GM21717 (cell line): ENCODE results near the gene PLEKHA7.

Source experiments
- ATAC-seq: cut with Tn5 transposase; IDR thresholded peaks from one replicate; pipeline ENCODE4 v1.9.1; 2021; ENCODE audit warnings: mild to moderate bottlenecking, moderate library complexity; ENCODE audit not compliant: unreplicated experiment

PLEKHA7 gene

DNA sequence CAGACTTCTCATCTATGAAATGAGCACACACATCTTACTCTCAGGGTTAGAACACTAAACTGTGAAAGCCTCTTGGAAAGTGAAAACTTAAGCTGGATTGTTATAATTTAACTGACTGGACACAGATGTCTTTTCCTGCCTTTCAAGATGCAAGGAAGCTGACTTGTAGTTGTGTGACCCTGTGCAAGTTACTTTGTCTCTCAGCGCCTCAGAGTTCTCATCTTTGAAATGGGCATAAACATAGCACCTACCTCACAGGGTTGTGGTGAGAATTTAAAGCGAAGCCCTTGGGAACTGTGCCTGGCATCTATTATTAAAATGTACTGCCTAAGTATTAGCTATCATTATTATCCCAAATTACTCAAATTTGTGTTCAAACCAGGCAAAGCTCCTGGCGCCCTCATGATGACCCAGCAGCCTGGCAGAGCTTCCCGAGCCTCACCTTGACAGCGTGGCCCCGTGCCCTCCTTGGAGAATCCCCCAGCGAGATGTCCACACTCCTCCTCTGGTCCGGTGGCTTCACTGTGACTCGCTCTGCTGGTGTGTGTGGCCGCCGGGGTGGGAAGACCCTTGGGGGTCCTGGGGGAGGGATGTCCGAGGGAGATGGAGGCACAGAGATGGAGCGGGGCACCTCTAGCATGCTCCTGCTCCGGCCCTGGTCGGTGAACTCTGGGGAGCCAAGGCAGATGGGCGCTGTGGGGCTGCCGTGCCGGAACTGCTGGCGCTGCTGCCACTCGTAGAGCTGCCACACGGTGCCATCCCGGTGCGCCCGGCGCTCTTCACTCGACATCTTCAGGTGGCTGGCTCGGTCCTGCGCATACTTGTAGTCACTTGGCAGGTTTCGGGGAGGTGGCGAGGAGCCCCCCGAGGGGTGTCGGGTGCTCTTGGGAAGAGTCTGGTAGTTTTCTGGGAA is 197.6 kb downstream of the PLEKHA7 start:
- no peak for ATAC-seq

GRCh38 chr11:16815047-16815767 is 199.0 kb downstream of the PLEKHA7 start:
- no peak for ATAC-seq

DNA sequence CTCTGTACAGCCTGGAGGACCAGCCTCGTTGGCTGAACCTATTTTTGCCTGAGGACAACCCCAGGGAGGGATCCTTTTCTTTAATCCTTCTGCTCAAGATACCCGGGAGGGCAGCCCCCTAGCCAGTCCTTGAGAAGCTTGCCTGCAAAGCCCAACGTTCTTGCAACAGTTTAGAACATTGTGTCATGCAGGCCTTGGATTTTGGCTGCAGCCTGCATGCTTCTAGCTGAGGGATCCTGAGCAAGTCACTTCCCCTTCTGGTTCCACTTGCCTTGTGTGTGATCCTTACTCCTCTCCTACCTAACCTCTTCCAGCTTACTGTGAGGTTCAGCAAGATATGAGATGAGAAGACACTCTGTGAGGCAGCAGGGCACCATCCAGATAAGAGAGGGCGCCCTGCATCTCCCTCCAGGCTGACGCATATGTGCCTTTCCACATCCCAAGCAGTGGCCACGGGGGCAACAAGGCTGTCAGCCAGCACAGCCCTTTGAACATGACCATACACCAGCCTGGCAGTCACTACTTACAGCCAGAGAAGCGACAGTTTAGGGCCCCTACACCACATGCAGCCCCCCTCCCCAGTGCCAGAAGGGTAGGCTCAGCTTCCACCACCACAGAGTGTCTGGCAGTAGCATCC is 199.7 kb downstream of the PLEKHA7 start:
- no peak for ATAC-seq

- ATAC-seq = no peak
Measured at GRCh38 chr11:16813126-16813525, 201.1 kb downstream of the PLEKHA7 start.

DNA sequence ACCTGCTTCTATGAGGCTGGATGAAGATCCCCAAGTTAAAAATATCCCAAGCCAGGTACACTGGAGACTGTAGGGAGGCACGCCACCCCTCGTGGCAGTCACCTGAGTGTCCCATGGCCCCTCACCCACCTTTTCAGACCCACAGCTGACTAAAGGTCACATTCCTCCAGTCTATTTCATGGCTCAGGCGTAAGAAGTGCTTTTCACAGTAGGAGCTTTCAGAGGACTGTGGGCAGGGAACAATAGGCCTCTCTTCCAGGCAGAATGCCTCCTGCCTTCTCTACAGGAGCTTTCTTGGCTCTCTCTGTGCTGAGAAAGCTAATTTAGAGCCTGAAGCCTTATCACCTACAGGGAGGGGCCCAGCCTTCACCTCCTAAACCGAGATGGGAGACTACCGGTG is 201.9 kb downstream of the PLEKHA7 start:
- ATAC-seq = no peak

DNA sequence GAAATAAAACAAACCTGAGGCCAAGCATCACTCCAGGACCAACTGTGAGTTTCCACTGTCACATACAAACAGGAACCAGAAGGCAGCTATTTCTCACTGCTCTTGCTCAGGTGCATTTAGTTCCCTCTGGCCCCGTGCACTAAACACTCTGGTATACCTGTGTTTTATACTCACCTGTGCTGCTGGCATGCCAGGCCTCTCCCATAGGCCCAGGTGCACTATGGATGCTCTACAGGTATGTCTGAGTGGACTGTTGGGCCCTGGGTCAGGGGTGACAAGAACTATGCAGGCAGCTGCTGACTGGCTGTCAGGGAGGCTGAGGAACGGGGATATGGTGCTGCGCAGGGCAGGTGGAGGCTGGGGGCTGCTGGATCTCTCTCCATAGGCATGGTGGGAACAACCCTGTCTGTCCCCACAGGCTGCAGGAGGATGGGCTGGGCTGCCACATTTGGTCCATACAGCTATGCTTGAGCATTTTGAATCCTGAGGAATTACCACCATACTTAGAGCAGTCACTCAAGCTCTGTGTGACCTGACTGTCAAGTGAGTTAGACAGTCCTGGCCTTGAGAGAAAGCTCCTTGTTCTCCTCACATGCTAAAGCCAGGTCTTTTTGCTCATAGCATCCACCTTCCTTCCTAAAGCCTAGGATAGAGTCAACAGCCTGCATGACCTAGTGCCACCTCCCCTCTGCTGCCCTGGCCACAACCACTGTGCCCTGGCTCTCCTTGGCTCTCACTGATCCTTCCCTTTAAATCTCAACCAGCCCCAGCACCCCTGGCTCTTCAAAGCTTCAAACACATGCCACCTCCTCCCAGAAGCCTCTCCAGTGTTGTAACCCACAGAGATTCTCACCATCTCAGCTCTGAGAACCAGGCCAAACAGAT is 202.8 kb downstream of the PLEKHA7 start:
- no peak for ATAC-seq

- no peak for ATAC-seq
Measured at GRCh38 chr11:16809886-16810668, 204.1 kb downstream of the PLEKHA7 start.

- no peak for ATAC-seq
Measured at GRCh38 chr11:16807306-16807705, 206.9 kb downstream of the PLEKHA7 start.

- ATAC-seq = no peak
Measured at GRCh38 chr11:16806791-16807190, 207.4 kb downstream of the PLEKHA7 start.

GRCh38 chr11:16805938-16806337 is 208.3 kb downstream of the PLEKHA7 start:
- no peak for ATAC-seq

DNA sequence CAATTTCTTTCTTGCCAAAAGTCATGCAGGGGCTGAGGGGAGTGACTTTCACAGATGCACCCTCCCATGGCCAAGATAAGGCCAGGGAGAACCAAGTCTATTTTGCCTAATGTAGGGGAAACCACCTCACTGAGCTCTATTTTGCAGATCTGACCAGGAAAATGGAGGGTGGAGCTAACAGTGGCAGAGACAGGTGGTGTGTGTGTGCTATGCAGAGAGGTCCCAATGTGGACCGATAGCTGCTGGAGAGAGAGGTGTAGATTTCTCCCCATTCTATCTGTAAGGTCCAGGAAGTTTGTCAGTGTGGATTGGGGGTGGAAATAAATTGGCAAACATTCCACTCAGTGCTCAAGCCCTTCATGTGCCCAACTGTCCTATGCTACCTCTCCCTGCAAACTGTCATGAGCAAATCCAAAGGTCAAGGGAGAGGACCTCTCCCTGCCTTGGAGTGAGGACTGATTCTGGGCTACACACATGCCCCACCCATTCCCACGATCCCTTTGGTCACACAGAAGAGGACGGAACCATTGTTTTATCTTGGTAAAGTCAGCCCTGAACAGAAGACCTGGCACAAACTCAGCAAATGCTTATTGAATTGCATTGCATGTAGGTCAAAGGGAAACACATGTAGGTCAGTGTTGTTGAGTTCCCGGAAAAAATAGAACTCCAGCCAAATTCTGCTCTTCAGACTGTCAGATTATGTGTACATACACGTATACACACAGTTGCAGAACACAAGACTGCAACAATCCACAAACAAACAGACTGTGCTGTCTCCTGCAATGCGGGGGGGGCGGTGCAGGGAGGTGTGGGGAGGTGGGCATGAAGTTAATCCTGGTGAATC is 209.9 kb downstream of the PLEKHA7 start:
- ATAC-seq = no peak

- no peak for ATAC-seq
Measured at GRCh38 chr11:16801288-16801980, 212.8 kb downstream of the PLEKHA7 start.

DNA sequence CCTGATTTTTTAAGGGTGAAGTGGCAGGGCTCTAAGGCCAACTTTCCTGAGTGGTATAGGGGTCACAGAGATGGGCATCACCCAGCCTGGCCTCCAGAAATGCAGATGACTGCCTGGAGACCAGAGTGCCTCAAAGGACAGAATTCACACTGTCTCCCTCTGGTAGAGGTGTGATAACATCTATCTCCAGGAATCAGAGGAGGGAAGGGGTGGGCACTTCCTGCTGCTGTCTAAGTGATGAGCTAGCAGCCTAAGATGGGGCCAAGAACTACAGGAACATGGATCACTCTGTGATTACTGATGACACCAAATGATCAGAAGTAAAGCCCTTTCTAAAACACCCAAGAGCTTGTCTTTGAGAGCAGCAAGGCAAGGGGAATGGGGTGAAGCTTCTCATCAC is 213.8 kb downstream of the PLEKHA7 start:
- ATAC-seq = no peak

GRCh38 chr11:16799890-16800289 is 214.3 kb downstream of the PLEKHA7 start:
- ATAC-seq = no peak

DNA sequence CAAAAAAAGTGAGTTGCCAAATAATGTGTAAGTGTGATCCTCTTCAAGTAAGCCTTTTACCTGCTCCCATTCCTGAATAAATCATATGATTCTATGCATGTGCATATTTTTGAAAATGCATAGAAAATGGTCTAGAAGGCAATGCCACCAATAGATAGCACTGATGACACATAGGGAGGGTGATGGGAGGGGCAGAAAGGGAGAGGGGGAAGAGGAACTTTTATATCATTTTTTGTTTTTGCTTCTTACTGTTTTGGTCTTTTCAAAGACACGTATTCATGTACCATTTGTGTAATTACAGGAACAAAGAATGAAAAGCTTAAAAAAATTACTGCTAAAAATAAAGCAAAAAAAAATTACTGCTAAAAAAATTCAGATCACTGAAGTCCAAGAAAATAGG is 215.0 kb downstream of the PLEKHA7 start:
- no peak for ATAC-seq

DNA sequence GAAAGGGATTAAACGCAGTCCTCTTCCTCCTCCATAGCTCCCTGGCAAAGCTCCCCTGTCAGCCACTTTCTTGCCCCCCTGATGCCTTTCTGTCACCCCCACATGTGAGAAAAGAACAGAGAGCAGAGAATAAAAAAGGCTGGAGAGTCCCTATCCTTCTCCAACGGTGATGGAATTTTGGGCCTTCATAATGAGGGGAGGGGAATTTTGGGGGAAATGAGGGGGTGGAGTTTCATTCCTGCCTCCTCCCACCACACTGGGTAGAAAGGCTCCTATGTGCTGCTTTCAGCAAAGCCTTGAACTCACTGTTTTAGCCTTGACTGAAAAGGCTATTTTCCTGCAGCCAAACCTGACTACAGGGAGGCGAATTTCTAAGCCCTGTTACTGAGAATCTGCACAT is 216.4 kb downstream of the PLEKHA7 start:
- ATAC-seq = no peak

- no peak for ATAC-seq
Measured at GRCh38 chr11:16796311-16796710, 217.9 kb downstream of the PLEKHA7 start.

DNA sequence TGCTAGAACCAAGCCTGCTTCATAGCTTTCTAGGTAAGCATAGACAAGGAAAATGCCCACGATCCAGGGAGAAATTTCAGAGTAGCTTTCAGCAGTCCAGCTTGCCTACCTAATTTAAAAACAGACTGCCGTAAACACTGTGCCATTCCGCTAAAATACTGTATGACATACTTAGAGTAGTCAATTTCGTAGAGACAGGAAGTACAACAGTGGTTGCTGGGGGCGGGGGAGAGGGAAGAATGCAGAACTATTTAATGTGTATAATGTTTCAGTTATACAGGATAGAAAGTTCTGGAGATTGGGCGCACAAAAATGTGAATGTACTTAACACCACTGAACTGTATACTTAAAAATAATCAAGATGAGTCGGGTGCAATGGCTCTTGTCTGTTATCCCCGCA is 219.1 kb downstream of the PLEKHA7 start:
- ATAC-seq = no peak
